ENCODE results near the gene PI16.
A peak's percentile ranks its signal among the peaks of the same experiment; 100 is the strongest.

Gene PI16

DNA sequence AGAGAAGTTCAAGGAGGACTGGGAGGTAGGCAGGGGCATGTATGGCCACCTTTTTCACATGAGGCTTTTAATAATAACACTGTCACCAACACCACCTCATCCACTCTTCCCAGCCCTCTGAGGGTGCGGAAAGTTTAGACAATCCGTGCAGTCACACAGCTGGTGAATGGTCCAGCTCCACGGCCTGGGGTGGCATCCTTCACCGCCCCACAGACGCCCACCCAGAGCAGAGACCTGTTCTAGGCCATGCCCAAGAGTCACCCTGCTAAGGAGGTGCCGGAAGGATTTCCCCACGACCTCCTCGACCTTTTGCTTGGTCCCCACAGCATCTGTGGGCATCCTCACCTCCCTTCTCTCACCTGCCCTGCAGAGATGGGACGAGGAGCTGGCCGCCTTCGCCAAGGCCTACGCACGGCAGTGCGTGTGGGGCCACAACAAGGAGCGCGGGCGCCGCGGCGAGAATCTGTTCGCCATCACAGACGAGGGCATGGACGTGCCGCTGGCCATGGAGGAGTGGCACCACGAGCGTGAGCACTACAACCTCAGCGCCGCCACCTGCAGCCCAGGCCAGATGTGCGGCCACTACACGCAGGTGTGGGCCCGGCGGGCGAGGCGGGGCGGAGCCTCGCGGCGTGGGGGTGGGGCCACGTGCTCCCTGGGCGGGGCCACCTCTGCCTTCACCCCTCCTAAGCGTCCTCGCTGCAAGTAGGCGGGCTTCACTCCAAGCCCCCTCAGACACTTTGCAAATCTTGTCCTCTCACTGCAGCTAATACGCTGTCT lies 4.4 kb downstream of the PI16 start:
- DNase-seq, result no peak

DNA sequence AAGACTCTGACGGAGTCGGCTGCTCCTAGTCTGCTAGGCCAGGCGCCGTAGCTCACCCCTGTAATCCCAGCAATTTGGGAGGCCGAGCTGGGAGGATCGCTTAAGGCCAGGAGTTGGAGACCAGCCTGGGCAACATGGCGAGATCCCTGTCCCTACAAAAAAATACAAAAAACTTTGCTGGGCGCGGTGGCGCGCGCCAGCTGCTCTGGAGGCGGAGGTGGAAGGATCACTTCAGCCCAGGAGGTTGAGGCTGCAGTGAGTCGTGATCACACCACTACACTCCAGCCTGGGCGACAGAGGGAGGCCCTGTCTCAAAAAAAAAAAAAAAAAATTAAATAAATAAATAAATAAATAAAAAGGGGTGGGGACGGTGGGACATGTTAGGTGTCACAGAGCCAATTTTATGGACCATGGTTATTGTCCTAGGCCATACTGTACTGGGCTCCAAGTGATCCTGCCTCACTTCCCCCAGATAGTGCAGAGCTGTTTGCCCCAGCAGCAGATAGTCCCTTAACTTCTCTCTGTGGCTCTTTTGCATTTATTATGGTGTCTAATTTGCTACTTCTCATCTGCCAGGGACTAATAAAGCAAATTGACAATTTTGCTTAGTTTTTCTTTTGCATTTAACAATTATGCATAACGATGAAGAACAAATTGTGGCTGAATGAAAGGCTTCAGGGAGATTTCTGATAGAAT lies 5.2 kb downstream of the PI16 start:
- DNase-seq, result no peak

DNA sequence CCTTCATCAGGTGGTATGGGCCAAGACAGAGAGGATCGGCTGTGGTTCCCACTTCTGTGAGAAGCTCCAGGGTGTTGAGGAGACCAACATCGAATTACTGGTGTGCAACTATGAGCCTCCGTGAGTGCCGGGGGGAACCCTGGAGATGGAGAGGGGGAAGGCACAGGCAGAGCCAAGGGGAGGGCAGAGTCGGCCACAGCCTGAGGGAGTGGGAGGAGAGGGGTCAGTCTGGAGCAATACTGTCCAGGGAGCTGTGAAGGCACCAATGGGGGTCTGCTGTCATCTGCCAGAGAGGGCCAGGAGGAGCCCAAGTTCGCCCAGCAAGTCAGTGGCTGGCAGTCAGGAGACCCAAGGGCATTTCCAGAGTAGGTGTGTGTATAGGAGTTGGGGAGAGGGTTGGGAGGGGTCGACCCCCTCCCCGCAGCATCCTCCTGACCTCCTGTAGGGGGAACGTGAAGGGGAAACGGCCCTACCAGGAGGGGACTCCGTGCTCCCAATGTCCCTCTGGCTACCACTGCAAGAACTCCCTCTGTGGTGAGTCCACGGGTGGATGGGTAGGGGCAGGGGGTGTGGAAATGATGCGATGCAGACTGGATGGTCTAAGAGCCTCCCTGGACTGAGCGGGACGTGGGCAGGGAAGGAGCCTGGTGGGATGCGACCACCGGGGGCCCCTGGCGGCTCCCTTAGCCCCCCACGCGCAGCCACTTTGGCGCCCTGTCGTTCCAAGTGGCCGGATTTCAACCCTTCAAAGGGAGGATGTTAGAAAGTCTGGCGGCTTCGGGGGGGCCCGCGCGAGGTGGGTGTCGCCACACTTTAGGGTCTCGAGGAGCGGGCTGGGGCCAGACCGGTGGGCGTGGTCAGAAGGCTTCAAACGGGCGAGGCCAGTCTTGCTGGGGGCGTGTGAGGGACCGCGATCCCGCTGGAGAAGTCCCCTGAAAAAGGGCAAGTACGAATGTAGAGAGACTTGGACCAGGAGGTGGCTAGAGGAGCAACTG lies 7.2 kb downstream of the PI16 start:
- DNase-seq, result no peak

DNA sequence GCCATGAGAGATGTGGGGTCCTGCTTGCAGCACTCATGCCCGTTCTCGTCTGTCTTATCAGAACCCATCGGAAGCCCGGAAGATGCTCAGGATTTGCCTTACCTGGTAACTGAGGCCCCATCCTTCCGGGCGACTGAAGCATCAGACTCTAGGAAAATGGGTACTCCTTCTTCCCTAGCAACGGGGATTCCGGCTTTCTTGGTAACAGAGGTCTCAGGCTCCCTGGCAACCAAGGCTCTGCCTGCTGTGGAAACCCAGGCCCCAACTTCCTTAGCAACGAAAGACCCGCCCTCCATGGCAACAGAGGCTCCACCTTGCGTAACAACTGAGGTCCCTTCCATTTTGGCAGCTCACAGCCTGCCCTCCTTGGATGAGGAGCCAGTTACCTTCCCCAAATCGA lies 8.3 kb downstream of the PI16 start:
- DNase-seq, result no peak

DNA sequence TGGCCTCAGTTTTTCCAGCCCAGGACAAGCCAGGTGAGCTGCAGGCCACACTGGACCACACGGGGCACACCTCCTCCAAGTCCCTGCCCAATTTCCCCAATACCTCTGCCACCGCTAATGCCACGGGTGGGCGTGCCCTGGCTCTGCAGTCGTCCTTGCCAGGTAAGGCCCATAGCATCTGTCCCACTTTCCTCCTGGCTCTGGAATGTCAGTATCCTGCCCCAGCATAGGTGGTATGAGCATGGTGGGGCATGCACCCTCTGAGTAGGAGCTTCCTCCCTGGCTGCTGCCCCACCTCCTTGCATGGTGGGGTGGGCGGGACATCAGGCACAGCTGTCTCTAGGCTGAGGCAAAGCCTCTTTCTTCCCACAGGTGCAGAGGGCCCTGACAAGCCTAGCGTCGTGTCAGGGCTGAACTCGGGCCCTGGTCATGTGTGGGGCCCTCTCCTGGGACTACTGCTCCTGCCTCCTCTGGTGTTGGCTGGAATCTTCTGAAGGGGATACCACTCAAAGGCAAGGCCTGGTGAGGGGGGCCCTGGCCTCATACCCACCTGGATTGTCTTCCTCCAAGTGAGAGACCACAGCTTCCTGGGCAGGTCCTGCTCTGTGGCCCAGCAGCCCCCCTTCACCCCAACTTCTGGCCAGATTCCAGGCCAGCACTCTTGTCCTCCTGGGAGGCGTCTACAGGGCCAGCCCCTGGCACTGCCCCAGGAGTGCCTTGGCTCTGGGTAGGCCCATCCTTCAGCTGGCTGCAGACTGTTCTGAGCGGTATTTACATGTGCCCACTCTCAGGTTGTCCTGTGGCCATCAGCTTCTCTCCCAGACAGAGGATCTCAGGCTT lies 9.1 kb downstream of the PI16 start:
- peak; percentile 70 for DNase-seq

DNA sequence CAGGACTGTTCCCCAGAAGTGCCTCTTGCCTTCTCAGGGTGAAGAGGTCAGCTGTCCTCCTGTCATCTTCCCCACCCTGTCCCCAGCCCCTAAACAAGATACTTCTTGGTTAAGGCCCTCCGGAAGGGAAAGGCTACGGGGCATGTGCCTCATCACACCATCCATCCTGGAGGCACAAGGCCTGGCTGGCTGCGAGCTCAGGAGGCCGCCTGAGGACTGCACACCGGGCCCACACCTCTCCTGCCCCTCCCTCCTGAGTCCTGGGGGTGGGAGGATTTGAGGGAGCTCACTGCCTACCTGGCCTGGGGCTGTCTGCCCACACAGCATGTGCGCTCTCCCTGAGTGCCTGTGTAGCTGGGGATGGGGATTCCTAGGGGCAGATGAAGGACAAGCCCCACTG lies 9.8 kb downstream of the PI16 start:
- no peak for DNase-seq

DNA sequence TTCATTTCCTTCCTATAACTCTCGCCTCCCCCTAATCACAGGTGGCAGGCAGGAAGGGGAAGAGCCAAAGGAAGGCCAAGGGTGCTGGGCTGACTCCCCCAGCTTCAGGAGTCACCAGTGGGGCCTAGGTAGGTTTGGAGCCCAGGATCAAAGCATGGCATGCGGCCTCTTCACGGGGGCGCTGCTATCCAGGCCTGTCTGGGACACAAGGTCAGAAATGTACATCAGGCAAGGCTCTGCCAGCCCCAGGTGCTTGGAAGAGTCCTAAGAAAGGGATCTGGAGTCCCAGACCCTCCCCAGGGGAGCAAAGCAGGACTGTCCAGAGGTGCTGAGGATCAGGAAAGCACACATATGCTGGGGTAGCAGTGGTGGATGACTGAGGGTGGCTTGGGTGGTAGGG lies 10.4 kb downstream of the PI16 start:
- DNase-seq, result no peak

DNA sequence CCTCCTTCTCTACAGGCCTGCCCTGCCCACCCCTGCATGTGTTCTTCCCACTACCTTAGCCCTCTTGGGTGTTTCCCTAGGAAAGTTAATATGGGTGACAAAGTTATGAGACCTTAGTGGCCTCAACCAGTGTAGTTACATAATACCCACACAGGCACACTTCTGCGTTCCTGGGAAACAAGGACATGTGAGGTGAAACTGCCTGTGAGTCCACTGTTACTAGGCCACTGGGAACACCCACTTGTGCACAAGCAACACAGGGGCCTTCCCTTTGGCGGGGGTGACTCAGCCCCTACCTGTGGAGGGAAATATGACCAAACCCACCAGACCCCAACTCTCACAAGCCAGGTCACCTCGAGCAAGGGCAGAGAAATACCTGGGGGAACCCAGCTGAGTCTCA lies 12.8 kb downstream of the PI16 start:
- DNase-seq, result no peak

DNA sequence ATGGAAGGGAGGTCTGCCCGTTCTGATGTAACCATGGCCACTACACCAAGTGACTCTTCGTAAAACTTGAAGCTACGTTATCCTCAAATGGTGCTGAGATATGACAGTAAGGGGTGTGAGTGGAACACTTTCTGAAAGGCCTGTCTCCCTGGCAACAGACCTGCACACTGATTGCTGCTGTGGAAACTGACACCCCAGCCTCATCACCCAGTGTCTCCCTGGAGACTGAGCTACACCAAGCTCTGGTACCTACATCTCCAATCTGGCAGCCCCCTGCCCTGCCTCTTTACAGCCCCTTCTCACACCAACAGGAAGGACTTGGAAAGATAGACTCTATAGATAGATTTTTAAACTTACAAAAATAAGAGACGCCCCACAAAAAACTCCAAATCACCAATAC lies 13.2 kb downstream of the PI16 start:
- no peak for DNase-seq

DNA sequence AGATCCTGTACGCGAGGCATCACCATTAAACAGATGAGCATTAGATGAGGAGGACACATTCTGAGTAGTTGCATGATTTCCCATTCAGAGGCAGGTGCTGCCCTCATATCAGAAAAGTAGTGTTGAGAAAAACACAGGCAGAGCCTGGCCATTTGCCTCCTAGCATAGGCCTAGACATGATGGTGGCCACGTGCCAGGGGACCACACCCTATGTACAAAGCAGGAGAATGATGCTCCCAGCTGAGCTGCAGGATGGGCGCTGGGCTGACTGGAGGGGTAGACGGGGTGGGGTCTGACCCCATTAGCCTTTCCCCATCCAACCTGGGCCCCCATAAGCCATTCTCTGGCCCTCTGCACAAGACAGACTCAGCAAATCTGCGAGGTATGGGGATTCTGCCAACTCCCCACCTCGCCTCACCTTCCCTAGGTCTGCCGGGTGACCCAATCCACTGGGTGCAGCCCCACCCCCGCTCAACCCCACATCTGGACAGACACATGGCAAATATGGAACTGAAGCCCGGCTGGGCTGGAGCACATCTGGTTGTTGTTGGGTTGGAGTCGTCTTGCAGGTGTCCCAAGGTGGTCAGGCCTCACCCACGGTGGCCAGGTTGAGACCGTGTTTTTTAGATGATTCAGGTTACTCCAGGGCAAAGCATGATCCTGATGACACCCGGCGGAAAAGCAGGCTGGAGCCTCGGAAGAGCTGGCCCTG lies 13.9 kb downstream of the PI16 start:
- peak; percentile 59 for DNase-seq

DNA sequence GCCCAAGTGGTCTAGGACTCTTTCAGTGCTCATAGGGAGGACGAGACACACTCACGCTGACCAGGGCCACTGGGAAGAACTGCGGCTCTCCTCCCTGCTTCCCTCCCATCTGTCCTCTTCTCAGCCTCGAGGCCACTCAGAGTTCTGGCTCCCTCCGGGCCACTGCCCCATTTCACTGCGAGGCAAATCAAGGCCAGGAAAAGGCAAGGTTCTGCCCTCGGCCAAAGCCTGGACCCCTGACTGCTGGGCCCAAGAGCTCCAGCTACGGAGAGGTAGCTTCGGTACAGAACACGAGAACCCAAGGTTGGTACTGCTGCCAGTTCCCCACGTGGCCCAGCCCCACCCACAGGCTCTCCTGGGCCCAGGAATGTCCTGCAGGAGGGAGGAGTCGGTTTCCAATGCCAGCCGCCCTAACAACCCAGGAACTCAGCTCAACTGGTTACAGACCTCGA lies 14.7 kb downstream of the PI16 start:
- no peak for DNase-seq

DNA sequence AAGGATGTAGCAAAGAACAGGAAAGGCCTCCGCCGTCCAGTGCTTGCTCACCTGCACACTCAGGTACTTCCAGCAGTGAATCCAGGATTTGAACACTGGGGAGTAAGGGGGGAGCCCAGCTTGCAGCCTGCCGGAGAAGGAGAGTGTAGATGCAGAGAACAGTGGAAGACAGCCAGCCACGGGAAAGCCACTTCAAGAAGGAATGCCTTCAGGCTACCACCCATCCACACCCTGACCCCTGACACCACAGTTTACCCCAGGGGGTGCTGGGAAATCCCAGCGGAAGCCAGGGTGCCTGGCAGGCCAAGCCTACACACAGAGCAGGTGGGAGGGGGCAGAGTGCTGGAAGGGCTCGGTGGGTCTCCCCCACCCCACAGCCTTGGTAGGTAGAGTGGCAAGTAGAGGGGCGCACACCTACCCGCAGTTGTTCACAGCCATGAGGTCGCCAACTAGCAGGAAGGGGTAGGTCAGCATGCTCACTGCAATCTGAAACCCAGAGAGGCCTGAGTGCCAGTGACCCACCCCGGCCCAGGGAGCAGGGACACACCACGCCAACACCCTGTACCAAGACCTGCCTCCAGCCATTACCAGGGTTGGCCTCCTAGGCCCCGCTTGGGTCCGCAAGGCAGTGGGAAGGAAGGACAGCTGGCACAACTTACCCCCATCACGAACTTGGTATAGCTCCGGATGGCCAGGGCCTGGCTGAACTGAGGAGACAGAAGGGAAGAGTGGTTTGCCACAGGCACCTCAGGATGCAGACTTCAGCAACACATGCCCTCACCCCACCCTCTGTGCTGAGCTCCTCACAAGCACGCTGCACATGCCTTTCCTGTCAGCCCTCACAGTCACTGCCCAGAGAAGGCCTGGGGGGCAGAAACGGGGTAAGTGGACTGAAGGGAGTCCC lies 15.7 kb downstream of the PI16 start:
- DNase-seq, result no peak

DNA sequence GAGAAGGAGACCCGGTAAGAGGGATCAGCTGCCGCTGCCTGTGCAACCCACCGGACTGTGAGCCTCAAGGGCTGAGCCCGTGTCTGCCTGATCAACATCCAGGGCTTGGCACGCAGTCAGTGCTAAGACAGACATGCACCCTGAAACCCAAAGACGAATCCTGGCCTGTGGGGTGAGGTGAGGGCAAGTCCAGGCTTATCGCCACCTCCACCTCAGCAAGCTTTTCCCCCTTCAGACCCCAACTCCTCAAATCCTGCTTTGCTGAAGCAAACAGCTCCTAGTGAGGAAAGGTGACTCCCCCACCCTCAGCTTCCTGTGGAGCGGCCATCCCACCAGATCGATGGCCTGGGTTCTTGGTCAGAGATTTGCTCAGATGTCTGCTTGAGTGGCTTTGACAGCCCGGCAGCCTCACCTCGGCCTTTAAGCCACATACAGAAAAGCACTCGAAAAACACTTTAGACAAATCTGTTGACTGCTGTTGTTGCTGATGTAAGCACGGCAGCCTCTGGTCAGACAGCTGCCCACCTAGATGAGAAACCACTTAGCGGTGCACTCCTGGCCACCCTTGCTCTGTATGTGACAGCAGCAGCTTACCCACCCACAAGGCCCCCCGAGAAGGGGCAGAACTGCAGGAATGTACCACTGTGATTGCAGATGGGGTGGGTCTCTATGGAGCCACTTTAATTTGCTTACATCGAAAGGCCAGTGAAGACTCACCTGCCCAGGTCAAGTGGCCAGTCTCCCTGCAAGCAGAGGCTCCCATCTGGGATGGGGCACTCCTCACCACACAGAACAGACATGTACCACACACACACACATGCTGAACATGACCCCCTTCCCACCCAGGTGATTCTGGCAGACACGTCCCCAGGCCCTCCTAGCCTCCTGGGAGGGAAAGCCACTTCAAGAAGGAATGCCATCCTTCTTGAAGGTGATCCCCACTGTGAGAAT lies 16.6 kb downstream of the PI16 start:
- DNase-seq, result no peak

DNA sequence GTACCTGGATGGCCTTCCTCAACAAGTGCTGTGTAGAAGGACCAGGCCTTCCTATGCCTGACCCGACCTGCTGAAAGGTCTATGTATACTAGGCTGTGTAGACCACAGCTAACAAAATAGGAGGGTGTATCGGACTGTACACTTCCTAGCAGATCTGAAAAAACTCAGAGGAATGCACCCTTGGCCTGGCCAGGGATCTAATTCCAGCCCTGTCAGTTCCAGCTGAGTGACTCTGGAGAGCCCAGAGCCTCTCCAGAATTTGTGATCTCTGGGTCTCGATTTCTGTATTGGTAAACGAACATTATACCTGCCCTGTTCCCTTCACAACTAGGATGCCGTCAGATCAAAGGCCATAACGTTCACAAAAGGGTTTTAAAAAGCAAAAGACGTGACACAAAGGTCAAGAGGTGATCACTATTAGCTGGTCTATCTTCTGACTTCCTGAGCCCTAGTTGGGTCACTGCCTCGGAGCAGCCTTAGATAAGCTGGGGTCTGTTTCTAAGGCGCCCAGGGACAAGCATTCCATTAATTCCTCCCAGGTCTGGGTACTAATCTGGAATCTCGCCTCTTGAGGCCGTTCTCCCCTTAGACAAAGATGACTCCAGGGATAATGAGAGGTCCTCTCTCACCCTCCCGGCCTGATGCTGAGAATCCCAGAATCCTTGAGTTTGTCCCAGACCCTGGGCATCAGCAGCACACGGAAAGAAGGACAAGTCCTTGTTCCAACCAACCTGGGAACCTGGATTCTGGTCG lies 17.6 kb downstream of the PI16 start:
- DNase-seq, result no peak

DNA sequence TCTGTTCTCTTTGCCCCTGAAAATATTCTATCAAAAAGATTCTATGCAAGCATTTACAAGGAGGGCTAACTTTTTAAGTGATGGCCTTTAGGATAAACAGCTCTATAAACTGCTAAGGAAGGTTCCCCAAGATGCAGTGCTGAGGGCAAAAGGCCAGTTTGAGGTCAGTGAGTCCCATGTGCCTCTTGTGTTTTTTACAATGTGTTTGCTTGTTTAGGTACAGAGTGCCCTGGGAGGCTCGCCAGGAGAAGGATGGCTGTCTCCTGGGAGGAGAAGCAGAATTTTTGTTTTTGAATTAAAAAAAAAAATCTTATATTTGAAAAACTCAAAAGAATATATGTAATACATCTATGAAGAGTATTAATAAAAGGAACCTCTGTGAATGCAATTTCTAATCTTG lies 18.7 kb downstream of the PI16 start:
- DNase-seq, result no peak

DNA sequence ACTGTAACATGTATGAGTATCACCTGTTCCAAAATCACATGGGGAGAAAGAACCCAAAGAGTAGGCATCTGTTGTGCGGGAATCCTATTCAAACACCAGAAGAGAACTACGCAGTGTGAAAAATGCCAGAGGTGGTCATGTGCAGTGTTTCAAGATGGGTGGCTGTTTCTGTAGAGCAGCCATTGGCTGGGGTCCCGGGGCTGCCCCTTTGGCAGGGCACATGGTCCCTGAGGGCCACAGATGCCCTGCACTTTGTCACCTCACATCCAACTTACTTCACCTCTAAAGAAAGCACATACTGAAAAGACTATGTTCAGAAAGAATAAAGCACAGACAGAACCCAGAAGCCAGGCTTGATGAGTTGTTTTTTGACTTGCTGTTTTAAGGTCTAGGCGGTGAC lies 19.1 kb downstream of the PI16 start:
- no peak for DNase-seq

DNA sequence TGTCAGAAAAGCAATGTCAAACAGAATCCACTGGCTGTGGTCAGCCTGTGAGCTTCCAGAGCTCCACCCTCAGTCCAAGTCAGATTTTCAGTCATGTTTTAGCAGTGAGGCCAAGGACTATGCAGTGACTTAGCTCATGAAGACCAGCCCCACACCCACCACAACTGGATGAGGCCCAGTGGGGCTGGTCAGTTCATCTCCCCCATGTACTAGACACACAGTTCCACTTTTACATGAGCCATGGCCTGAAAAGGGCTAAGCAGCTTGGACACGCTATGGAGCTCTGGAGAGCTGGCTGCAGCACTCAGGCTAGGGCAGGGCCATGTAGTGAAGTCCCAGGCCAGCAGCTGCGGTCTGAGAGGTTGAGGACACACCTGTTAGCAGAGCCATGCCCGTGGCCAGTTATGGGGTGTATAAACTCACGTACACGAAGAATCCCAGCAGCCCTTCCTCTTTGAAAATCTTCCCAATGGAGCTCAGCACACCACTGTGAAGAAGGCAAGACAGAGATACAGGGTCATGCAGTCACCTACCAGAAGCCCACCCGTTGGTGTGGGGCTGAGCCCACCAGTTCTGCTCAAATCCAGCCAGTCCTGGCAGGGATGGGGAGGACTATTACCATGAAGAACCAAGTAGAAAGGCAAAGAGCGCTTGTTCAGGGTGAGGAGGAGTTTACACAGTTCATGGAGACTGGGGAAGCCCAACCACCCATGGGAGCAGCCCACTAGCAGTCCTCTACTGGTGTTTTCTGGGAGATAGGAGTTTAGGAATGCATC lies 20.9 kb downstream of the PI16 start:
- no peak for DNase-seq

DNA sequence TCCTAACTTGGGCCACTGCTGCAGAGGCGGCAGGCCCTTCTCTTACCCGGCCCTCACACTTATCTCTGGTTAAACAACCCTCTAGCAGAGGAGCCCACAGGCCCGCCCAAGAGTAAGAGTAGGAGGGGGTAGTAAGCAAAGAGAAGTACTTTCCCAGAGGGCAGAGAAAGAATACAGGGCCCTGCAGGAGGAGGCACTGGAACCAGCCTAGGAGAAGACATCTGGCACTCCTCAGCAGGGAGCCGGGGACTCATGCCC lies 21.4 kb downstream of the PI16 start:
- no peak for DNase-seq

Data from NCI-H1105 treated with DMSO at 0.1 percent for 48 hours (cell line).